ENCODE data around the gene ACRBP.

The ACRBP gene

DNA sequence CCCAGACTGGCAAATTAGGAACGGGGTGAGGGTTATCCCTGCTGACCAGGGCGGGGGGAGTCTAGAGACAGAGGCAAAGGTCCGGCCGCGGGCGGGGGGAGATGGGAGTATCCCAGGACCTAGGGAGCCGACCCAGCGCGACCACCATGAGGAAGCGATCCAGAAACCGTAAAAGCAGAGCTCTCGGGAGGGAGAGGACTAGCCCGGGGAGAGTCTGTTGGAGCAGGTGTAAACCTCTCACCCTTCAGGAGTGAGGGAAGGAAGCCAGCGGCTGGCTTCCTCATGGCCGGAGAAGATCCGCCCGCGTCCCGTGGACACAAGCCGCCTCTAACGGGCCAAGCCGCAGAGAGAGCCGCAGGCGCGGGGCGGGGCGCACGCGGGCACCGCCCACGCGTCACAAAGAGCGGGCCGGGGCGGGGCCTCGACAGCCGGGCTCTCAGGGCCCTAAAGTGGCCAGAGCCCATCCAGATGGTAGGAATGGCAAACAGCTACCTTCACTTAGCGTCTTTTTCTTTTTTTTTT lies at the start of gene ACRBP:
TSS of gene ACRBP (minus strand) at position 350 of the 522 bp plus-strand sequence. CDS start at position 284, 66 bp downstream.
- DNase-seq, result no peak

DNA sequence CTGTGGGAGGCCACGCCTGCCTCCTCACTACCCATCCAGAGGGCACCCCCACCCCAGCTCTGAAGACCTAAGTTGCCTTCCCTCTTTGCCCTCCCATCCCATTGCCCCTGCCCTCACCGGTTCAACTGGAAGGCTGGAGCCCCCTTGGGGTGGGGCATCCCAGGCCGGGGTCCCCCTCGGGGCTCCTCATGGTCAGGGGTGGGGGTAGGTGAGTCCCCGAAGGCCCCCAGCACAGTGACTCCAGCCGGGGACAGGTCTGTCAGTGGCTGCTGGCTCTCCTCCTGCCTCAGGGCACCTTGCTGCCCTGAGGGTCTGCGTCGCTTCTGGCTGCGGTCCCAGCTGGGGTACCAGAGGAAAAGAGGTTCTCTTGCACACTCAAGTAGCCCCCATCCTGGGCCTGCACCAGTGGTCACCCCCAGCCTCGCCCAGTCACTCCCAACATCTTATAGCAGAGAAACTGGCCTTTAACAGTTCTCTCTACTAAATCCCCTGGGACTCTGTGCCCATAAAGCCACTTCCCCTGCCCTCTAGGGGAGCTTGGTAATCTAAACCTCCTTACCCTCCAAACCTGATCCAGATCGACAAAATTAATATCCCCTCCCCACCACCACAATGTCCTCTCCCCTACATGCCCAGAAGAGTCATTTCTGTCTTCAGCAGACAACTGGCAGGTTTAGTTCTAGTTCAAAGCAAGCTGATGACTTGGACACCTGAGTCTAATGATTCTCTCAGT lies 48.2 kb upstream of the ACRBP start:
- DNase-seq, result no peak

DNA sequence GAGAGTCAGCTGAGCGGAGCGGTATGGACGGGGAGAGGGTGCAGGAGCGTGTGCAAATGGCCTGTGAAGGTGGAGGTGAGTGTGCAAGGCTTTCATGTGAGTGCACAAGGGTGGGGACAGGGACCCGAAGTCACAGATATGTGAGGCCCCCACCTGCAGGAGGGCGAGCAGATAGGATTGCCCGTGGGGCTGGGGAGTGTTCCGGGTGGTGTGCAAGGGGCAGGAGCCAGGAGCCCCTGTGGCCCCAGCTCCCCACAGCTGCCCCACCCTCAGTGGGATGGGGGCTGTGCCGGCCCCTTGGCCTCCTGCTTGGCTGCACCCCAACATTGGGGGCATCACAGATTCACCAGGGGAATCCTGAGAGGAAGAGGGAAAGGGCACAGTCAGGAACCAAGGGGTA lies 47.5 kb upstream of the ACRBP start:
- DNase-seq, result no peak

DNA sequence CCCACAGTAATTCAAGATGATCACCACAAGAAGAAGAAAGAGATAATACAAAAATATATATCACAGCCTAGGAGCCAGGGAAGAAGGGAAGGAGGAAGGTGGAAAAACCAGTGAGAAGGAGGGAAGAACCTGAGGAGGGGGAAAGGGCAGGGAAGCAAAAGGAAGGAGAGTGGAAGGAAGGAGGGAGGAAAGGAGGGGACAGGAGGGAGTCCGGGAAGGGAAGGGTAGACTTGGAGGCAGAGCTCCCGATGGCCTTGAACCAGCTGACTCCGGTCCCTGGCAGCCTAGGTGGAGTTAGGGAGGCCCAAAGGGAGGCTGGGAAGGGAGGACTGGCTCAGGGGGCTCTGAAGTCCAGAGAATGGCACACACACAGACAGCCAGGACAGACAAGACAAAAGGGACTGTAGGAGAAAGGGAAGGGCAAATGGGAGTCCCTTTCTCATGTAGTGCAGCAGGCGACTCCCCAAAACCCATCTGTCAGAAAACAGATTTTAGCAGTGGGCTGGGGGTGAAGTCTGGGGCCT lies 46.7 kb upstream of the ACRBP start:
- no peak for DNase-seq

DNA sequence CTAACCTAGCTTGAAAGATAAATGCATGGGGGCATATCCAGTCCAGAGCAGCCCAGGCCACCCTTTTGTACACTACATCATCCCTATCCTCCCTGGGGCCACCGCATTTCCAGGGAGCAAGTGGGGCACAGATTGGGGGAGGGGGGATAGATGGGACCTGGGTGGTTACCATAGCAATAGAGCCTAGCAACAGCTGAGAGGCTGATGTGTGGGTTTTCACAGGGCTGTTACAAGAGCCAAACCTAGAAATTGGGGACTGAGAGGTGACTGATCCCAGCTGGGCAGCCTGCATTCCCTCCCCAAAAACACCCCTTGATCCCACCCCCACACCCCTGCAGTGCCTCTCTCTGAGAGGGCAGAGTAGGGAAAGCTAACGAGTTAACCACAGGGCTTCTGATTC lies 45.7 kb upstream of the ACRBP start:
- DNase-seq, result no peak

DNA sequence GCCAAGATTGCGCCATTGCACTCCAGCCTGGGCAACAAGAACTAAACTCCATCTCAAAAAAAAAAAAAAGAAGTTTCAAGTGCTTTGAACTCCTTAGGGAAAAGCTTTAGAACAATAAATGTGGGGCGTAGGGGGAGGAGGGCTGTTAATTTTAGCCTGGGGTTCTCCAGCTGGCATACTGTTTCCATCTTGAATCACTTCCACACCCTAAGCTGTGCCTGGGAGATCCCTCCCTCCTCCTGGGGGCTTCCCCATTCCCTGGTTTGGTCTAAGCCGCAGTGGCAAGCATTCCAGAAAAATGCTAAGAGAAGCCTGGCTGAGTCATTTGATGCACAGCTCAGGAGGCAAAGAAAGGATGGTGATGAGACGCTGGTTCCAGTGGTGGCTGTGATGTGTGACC lies 44.2 kb upstream of the ACRBP start:
- DNase-seq, result no peak

DNA sequence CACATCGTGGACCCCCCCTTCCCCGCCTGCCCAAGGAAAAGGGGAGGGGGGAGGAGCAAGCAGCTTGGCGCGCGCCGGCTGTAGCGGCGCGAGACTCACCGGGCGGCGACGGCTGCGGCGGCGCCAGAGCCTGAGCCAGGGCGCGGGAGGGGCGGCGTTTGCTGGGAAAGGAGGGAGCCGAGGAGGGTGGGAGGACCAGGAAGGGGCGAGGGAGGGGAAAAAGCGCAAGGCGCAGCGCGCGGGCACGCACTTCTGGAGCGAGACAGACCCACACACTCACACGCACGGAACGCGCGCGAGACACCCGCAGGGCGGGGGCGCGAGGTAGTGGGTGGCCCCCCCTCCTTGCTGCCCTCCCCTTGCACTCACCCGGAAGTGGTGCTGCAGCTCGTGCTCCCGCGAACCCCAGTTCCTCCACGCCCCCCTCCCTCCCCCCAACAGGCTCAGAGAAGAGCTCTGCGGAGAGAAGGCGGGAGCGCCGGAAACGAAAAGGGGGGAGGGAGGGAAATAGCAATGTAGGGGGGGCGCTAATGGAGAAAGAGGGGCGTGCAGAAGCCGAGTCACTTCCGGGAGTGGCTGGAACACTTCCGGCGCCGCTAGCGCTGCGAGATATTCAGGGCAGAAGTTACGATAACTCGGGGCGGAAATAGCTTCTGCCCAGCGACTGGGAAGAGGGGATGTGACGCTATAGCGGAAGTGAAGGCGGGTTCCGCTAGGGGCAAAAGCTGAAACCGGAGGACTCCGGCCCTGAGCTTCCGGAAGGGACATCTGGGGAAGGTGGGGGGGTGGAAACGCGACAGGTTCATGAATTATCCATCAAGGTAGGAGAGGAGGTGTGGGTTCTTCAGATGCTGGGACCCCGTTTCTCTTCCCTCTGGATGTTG lies 42.0 kb upstream of the ACRBP start, which contains the start of gene ZNF384:
TSS of gene ZNF384 (minus strand) at position 377 of the 884 bp plus-strand sequence. CDS start 9,855 bp downstream, outside the sequence.
- peak; percentile 96 for DNase-seq

DNA sequence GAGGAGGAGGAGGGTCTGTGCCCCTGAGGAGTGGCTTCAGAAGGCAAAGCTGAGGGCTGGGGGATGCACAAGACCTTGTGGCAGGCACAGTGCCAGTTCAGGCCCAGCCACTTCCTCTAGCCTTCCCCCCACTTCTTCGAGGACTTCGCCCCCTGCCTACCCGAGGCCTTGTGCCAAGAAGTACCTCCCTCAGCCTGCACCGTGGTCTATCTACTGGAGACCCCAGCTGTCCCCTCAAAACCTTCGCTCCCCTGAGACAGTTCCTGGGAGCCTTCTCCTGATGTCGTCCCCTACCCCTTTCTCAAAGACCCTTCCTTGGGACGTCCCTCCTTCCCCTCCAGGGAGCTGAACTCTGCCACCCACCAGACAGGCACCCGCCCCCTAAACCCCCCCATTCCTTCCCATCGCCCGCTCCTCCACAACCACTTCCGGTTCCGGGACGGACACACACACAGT lies 41.3 kb upstream of the ACRBP start:
- no peak for DNase-seq

DNA sequence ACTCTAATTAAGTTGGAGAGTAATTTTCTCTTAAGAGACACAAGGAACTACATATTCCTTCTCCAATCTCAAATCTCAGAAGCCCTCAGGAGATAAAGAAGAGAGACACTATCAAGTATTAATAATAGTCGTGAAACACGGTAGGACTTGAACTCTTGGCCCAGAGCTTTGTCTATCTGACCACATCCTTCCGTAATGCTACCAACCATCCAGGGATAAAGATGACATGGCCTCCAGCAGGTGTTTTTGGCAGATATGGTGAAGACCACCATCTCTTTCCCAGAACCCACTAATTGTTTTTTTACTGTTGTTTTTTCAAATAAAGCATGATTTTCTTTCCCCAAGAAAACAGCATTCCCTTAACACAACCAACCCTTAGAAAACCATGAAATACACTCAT lies 38.6 kb upstream of the ACRBP start:
- DNase-seq, result no peak

DNA sequence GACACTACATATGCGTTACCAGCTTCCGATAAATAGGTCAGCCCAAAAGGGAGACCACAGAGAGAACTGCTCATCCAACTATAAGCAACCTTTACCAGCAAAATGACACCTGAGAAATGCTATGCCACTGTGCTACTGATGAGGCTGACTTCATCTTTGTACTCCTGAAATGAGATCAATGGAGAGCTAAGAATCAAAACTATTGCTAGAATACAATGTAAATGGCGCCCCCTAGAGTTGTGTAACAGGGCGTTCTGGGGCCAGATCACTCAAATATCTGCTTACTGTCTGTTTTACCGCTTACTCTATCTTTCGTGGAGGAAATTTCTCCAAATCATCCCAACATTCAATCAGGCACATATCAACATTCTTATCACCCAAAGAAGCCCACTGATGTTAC lies 37.4 kb upstream of the ACRBP start:
- DNase-seq, result peak; percentile 4

DNA sequence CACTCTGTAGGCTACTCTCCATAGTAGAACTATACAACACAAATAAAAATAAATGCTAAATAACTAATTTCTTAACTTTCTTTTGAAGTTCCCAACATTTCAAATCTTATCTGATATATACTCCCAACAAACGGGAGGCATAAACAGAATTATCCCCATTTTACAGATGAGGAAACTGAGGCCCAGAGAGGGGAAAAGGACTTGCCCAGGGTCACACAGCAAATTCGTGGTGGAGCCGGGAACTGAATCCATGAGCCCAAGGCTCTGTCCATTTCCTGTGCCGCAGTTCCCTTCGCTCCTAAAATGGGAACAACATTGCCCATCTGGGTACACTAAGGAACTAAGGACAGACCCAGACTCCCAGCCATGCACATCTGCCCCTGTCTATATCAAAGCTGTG lies 29.7 kb upstream of the ACRBP start:
- DNase-seq, result no peak

DNA sequence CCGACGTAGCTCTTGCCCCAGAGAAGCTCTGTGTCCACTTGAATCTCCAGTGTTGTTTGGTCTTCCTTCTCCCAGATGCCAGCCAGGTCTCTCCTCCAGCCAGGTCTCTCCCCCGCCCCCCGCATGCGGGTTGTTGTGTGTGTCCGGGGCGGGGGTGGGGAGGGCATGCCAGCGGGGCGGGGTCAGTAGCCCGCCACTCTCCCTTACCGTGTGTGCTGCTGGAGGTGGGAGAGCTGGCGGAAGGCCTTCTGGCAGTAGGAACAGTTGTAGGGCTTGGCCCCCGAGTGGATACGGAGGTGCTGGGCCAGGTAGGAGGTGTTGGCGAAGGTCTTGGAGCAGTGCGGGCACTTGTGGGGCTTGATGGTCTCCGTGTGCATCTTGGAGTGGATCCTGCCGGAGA lies 24.9 kb upstream of the ACRBP start:
- DNase-seq, result no peak

DNA sequence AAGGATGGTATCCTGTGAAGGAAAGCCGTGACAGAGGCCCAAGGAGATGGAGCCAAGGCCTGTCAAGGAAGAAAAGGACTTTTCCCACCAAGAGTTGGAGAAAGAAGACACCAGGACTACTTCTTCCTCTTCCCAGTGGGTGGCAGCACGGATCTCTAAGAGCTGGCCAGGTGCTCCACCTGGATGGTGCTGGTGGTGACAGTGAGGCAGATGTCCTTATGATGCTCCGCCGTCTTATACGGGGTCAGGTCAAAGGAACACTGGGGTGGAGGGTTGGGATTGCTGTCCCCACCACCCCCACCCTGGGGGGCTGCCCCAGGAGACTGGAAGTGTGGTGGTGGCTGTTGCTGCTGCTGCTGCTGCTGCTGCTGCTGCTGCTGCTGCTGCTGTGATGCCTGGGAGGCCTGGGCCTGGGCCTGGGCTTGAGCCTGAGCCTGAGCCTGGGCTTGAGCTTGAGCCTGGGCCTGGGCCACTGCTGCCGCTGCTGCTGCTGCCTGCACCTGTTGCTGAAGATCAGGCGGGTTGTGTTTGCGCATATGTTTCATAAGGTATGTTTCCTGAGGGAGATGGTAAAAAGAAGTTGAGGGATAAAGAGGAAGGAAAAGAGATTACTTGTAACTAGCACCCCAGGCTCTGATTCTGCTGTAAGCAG lies 20.5 kb upstream of the ACRBP start:
- DNase-seq, result peak; percentile 25

DNA sequence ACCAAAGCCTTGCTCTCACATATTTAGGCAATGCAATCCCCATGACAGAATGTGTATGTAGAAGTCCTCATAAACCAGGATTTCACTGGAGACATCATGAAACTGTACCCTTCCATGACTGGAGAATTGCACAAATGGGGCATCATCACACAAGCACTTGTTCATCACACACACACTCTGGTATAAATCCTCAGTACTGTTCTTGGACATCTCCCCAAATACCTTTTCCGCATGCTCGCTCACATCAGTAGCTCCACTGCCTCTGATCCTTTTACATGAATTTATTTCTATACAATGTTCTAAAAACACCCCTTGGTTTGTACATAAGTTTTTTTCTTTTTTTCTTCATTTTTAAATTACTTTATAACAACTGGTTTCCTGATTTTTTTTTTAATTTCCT lies 19.0 kb upstream of the ACRBP start:
- no peak for DNase-seq

DNA sequence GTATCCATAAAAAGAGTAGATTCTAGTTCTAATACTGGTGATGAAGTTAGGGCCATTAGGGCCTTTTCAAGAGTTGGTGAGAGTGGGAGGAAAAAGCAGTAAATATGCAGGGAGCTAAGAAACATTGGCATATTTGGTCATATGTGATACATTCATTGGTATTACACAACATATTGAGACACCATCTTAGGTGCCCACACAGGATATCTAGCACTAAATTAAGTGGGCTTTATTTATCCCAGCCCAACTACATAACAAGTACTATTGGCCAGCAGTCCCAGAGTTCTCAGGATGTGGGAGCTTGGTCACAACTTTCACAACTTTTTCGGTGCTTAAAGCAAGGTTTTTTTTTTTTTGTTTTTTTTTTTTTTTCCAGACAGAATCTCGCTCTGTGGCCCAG lies 17.7 kb upstream of the ACRBP start:
- DNase-seq, result no peak

DNA sequence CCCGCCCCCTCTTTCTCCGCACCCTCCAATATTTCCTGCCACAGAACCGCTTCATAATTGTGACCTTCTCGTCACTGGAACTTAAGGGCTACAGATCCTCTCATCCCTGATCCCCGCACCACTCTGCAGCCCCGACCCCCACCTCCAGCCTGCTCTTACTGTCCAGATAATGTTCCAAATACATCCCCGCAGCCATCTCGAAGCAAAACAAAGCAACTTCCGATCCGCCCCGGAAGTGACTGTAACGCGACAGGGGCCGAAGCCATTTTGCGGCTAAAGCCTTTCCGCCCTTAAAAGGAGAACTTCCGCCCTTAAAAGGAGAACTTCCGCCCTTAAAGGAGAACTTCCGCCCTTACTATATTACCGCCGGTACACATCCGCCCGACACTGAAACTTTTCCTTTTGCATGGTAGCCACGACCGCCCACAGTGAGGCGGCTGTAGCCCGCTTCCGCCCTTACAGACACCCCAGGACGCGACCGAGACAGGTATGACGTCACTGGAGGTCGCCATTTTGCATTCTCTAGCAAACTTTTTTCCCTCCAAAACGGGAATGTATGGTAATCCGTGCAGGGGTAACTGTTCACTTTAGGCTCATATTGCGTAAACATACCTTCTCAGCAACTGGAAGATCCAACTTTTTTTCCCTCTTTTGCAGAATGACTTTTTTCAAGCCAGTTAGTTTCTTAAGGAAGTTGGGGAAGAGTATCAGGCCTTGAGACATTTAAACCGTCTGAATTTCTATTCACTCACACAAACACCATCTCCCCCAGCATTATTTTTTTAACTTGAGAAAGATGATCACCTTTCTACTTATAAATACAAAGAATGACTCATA lies 15.9 kb upstream of the ACRBP start, which contains the start of gene ING4:
TSS of gene ING4 (minus strand) at position 214 of the 837 bp plus-strand sequence. CDS start at position 196, 18 bp downstream.
- DNase-seq, result peak; percentile 98

DNA sequence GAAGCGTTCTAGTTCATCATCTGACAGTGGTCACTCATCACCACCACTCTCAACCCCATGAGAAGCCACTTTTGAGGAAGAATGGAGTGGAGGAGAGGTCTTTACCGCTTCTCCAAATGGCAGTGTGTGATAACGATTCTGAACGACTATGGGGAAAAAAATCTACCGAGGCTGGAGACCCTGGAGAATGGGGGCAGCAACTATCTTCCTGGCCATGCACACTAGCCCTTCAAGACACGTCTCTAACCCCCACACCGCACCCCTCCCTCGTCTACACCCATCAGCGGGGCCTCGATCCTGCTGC lies 15.3 kb upstream of the ACRBP start:
- no peak for DNase-seq

DNA sequence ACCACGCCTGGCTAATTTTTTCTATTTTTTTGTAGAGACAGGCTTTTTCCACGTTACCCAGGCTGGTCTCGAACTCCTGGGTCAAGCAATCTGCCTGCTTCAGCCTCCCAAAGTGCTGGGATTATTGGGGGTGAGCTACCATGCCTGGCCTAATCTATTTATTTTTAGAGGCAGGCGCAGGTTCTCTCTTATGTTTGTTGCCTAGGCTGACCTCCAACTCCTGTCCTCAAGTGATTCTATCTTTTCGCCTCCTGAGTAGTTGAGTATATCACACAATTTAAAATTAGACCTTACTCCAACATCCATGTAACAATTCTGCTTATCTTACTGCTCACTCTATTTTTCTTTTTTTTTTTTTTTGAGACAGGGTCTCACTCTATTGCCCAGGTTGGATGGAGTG lies 6.8 kb upstream of the ACRBP start:
- no peak for DNase-seq

DNA sequence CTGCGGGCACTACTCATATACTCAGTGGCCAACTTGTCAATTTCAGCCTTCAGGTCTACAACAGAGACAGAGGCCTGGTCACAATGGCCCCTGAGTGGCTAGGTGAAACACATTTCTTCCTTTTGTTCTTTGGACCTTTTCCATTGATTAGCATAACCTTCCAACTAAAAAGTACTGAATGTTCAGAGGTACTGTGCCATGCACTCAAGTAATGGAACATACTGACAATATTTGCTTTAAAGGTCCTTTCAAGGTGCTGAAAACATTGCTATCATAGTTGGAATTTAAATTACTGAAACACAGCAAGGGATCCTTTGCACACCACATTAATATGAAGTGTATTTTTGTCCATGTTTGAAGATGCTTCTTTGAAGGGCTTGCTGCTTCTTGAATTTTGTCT lies 6.1 kb upstream of the ACRBP start:
- no peak for DNase-seq

DNA sequence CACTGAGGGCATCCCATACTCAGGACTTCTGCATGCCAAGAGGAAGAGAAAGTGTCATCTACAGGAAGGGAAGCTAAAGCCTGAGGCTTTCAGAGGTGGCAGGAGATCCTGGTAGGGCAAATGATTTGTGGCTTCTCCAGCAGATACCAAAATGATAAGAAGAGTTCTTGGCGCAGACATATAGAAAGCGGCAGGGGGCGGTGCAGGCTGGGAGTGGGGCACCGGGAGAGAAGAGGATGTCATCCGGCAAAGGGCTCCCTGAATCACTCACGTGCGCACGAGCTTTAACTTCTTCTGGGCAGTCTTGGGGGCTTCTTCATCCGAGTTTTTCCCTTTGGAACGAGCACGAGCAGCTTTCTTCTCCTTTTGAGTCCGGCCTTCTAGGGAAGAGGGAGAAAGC lies 5.2 kb upstream of the ACRBP start:
- no peak for DNase-seq

DNA sequence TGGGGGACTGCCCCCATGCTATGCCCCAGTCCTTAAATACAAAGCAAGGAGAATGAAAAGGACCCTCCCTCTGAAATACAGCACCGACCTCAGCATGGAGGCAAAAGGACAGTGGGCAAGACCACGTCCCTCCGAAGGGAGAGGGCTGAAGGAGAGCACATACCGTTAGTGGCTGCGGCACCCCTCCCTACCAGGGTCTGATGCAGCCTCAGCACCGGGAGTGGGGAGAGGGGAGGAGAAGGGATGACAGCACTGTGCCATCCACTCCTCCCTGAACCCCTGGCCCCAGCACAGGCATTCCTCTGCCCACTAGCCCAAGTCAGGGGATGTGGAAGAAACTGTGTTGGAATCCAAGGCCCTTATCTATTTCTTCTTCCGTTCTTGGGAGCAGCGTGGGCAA lies 3.6 kb upstream of the ACRBP start:
- DNase-seq, result no peak

Data from NCI-H526 treated with DMSO at 0.1 percent for 48 hours (cell line).